HepG2 (cell line): ENCODE results near the gene SPINK8. TPM values are rescaled to one million over a fixed set of nuclear protein-coding genes. Genes with fewer than 3 reads are reported as not detected.
A peak's percentile ranks its signal among the peaks of the same experiment; 100 is the strongest.

Source experiments
- ATAC-seq: fragments of 200-7000 bp; cut with Tn5 transposase; 3 replicates; pipeline ENCODE4 v1.9.1; 2020; ENCODE audit warnings: mild to moderate bottlenecking, moderate library complexity
- BruUV-seq: library from RNA; stranded (reverse); fragments of 400-500 nt; replicated peaks from 2 replicates; lab custom pipeline; 2021; lab: Mats Ljungman, UMichigan
- CTCF ChIA-PET: fragments of 300-600 bp; formaldehyde crosslinking; extraction: SDS; loops from one replicate; lab custom pipeline; 2021; ENCODE audit warnings: low total read pairs, inconsistent platforms, low intra/inter-chr PET ratio; lab: Yijun Ruan, JAX
- POLR2A ChIA-PET: fragments of 350-600 bp; sonication (Branson Sonifier 250); formaldehyde crosslinking; loops from one replicate; lab custom pipeline; 2020; ENCODE audit warnings: antibody characterized with exemption, inconsistent platforms; lab: Yijun Ruan, JAX
- DNase-seq: peaks from one replicate; pipeline ENCODE4 v3.0.0-alpha.2; 2015; ENCODE audit warnings: low spot score
- FAIRE-seq: peaks from 3 replicates; lab custom pipeline; 2011; peaks lifted over from hg19 to GRCh38; lab: Jason Lieb, UNC
- H2AFZ ChIP-seq: one replicate; pipeline ENCODE4 v1.6.1; 2011; ENCODE audit warnings: low read length, inconsistent platforms
- H3K27ac ChIP-seq: fragments of 300-600 bp; 3 replicates; pipeline ENCODE4 v1.8.0; 2011; ENCODE audit warnings: mixed run types, mild to moderate bottlenecking, mixed read lengths, low read length, inconsistent platforms; ENCODE audit not compliant: insufficient read depth; ENCODE audit errors: extremely low read length
- H3K27me3 ChIP-seq, 2 experiments: fragments of 200-600 bp in 1 of 2; 2 replicates in 1 of 2; 3 replicates in 1 of 2; pipeline versions ENCODE4 v1.6.0 to v1.8.0; 2011; ENCODE audit warnings: low read length in 2 of 2, mild to moderate bottlenecking in 2 of 2, moderate library complexity in 2 of 2, inconsistent platforms in 1 of 2; ENCODE audit not compliant: insufficient read depth in 2 of 2, control insufficient read depth in 1 of 2
- H3K36me3 ChIP-seq, 2 experiments: fragments of 200-600 bp in 1 of 2; replicated peaks in 1 of 2; 2 replicates in 1 of 2; 3 replicates in 1 of 2; pipeline versions ENCODE4 v1.5.1 to v1.8.0; 2011; ENCODE audit warnings: low read length in 2 of 2, inconsistent platforms in 1 of 2; ENCODE audit not compliant: insufficient read depth in 2 of 2, control insufficient read depth in 1 of 2
- H3K4me1 ChIP-seq: 2 replicates; pipeline ENCODE4 v1.5.1; 2012; ENCODE audit warnings: low read length, inconsistent platforms; ENCODE audit not compliant: insufficient read depth
- H3K4me2 ChIP-seq: 2 replicates; pipeline ENCODE4 v1.6.0; 2011; ENCODE audit warnings: low read depth, low read length, inconsistent platforms
- H3K4me3 ChIP-seq, 3 experiments: fragments of 200-600 bp in 1 of 3; sonication (generic), shearing (Covaris generic) in 1 of 3; replicated peaks in 1 of 3; 2 replicates each; pipeline ENCODE4 v1.5.1; 2011 to 2016; ENCODE audit warnings: low read length in 3 of 3, inconsistent platforms in 2 of 3, low read depth in 2 of 3, mild to moderate bottlenecking in 2 of 3, control low read depth in 1 of 3, mixed read lengths in 1 of 3; ENCODE audit not compliant: insufficient read depth in 1 of 3
- H3K79me2 ChIP-seq: one replicate; pipeline ENCODE4 v1.6.1; 2011; ENCODE audit warnings: low read length, inconsistent platforms; ENCODE audit not compliant: insufficient read depth
- H3K9ac ChIP-seq: 2 replicates; pipeline ENCODE4 v1.6.0; 2011; ENCODE audit warnings: mild to moderate bottlenecking, low read depth, low read length, inconsistent platforms; ENCODE audit not compliant: insufficient read depth
- H3K9me3 ChIP-seq: 2 replicates; pipeline ENCODE4 v1.5.1; 2012; ENCODE audit warnings: mild to moderate bottlenecking, low read length
- H4K20me1 ChIP-seq: 2 replicates; pipeline ENCODE4 v1.6.0; 2011; ENCODE audit warnings: inconsistent platforms, mild to moderate bottlenecking, low read length, moderate library complexity; ENCODE audit not compliant: insufficient read depth
- PCBP1 ChIP-seq: fragments of 200-400 bp; formaldehyde crosslinking; IDR thresholded peaks from 2 replicates; pipeline ENCODE4 v1.6.1; 2017; ENCODE audit warnings: mild to moderate bottlenecking, low read depth, low read length, borderline replicate concordance
- ZSCAN20 ChIP-seq: sonication (generic); formaldehyde crosslinking; IDR thresholded peaks from 2 replicates; pipeline ENCODE4 v1.4.0; 2020; ENCODE audit warnings: missing genetic modification reagents, mild to moderate bottlenecking, borderline replicate concordance
- WGBS: methylation state at CpG from one replicate; pipeline ENCODE4 v1.1.6; 2017; ENCODE audit warnings: low lambda C conversion rate; 5-methylcytosine and 5-hydroxymethylcytosine counted together
- in situ Hi-C: cut with HindIII; loops from 2 replicates; pipeline ENCODE4 v1.10.0; 2017; ENCODE audit warnings: low pct_unique_long_range_greater_than_20kb; ENCODE audit not compliant: extremely low pct_ligation_motif_present
- intact Hi-C: fragments of 100-400 bp; cut with micrococcal nuclease; formaldehyde crosslinking; loops from one replicate; pipeline ENCODE4 v1.10.0; 2022; ENCODE audit not compliant: unreplicated experiment
- polyA plus RNA-seq, 8 experiments: library from polyadenylated mRNA; depleted of rRNA in 3 of 8; stranded (reverse) in 7 of 8; unstranded in 1 of 8; fragments of >200 nt; fragmentation: Illumina TruSeq in 4 of 8; extraction: Trizol in 4 of 8; gene quantifications; 2 replicates each; pipeline versions ENCODE4 v1.2.1 to v1.2.3, GENCODE V29; 2011 to 2016; ENCODE audit warnings: low read depth in 4 of 8, missing spikeins in 1 of 8, mixed read lengths in 1 of 8; ENCODE audit not compliant: insufficient read depth in 1 of 8
- total RNA-seq, 5 experiments: library from RNA; depleted of rRNA; stranded (reverse); fragments of >200 nt; fragmentation: Illumina TruSeq; extraction: Trizol; gene quantifications; 2 replicates each; pipeline ENCODE4 v1.2.3, GENCODE V29; 2016; ENCODE audit warnings: low read depth in 1 of 5
- TF ChIP-seq, protein P1 (sequence below): sonication (generic); formaldehyde crosslinking; IDR thresholded peaks from 2 replicates; pipeline ENCODE4 v1.5.0; 2020; ENCODE audit warnings: missing genetic modification reagents
- TF ChIP-seq, protein P2 (sequence below): sonication (generic); formaldehyde crosslinking; IDR thresholded peaks from 2 replicates; pipeline ENCODE4 v1.9.0; 2021; ENCODE audit warnings: missing genetic modification reagents, mild to moderate bottlenecking, borderline replicate concordance
- TF ChIP-seq, protein P3 (sequence below): sonication (generic); formaldehyde crosslinking; IDR thresholded peaks from 2 replicates; pipeline ENCODE4 v1.8.0; 2022; ENCODE audit warnings: mild to moderate bottlenecking, missing genetic modification reagents, borderline replicate concordance

Gene SPINK8
- total and polyA plus RNA-seq, 2 of the 13 experiments (the other 11 are each of a cell fraction or from before 2014, with no cell fraction given) = not detected

DNA sequence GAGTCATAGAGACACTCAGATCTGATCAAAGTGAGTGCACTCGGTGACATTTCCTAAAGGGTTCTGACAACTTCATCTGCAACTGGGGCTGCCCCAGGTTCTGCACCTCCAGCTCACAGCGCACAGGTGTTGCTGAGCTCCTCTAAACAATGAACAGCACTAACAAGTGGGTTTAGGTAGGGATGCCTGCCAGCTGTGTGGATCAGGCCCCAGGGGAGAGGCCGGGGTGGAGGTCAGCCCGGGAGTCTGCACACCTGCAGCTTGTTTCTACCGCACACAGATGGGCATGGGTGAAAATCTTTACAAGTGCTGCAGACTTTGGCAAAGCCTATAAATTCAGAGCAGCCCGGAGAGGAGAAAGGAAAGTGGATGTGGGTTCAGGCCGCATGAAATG lies 38.9 kb upstream of the SPINK8 start:
- Histone ChIP-seq H3K4me2 (no peak overlapping the region), H3K36me3 (no peaks in the 10 kb centered on the region), H3K27ac (no peak overlapping the region), H3K79me2 (no peaks in the 10 kb centered on the region), H3K9me3 (no peaks in the 10 kb centered on the region), H2AFZ (no peak overlapping the region), H4K20me1 (no peaks in the 10 kb centered on the region), H3K27me3 (peaks cover 0 to 29% of the 10 kb centered on the region in 2 experiments; a peak in 2 of 5 replicates), H3K4me1 (peaks cover 9% of the 10 kb centered on the region; the same call in 1 of the 2 replicates), H3K9ac (no peak overlapping the region), H3K4me3 (no peak overlapping the region)
- ChIA-PET CTCF (no interaction called here), POLR2A (no interaction called here)
- intact Hi-C loops = no loop called here
- 36% methylated on average over 7 of the region's 7 CpGs for WGBS
- FAIRE-seq (no peak), ATAC-seq (peak; percentile 39; the same call in 2 of the 3 replicates), DNase-seq (no peak)
- TF ChIP-seq PCBP1 (no peak), ZSCAN20 (no peak)
- TF ChIP-seq, protein P1, sequence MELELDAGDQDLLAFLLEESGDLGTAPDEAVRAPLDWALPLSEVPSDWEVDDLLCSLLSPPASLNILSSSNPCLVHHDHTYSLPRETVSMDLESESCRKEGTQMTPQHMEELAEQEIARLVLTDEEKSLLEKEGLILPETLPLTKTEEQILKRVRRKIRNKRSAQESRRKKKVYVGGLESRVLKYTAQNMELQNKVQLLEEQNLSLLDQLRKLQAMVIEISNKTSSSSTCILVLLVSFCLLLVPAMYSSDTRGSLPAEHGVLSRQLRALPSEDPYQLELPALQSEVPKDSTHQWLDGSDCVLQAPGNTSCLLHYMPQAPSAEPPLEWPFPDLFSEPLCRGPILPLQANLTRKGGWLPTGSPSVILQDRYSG (CRISPR knock-in tag) = no peak
- TF ChIP-seq, protein P2, sequence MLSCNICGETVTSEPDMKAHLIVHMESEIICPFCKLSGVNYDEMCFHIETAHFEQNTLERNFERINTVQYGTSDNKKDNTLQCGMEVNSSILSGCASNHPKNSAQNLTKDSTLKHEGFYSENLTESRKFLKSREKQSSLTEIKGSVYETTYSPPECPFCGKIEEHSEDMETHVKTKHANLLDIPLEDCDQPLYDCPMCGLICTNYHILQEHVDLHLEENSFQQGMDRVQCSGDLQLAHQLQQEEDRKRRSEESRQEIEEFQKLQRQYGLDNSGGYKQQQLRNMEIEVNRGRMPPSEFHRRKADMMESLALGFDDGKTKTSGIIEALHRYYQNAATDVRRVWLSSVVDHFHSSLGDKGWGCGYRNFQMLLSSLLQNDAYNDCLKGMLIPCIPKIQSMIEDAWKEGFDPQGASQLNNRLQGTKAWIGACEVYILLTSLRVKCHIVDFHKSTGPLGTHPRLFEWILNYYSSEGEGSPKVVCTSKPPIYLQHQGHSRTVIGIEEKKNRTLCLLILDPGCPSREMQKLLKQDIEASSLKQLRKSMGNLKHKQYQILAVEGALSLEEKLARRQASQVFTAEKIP = no peak
- TF ChIP-seq, protein P3, sequence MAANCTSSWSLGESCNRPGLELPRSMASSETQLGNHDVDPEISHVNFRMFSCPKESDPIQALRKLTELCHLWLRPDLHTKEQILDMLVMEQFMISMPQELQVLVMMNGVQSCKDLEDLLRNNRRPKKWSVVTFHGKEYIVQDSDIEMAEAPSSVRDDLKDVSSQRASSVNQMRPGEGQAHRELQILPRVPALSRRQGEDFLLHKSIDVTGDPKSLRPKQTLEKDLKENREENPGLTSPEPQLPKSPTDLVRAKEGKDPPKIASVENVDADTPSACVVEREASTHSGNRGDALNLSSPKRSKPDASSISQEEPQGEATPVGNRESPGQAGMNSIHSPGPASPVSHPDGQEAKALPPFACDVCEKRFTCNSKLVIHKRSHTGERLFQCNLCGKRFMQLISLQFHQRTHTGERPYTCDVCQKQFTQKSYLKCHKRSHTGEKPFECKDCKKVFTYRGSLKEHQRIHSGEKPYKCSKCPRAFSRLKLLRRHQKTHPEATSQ (CRISPR knock-in tag) = no peak
- BruUV-seq = no TSS peak
- in situ Hi-C loops = no loop called here
